Muscle of back (tissue), 11 donors: ENCODE measurements around the gene CNOT6L. TPM values are rescaled to one million over a fixed set of nuclear protein-coding genes. Genes with fewer than 3 reads are reported as not detected.

Experiments used
- DNase-seq, 3 donors: peaks; one replicate each; pipeline versions ENCODE4 v3.0.0 to v3.0.0-alpha.2; 2013
- polyA plus RNA-seq, 10 donors: library from polyadenylated mRNA; unstranded; fragments of 120-200 nt; gene quantifications; one replicate each; pipeline ENCODE4 v1.2.1, GENCODE V29; 2013; ENCODE audit not compliant: insufficient read length in 10 of 10

The CNOT6L gene
- polyA plus RNA-seq, 10 donors = 23.9 to 43.6 (median 31.9) TPM

GRCh38 chr4:77821775-77822174 lies 2.6 kb upstream of the CNOT6L start:
- DNase-seq = peak in 2 of 3 donors; percentile 2 to 5

GRCh38 chr4:77820649-77821561 lies 1.7 kb upstream of the CNOT6L start:
- peak in 2 of 3 donors; percentile 4 to 17 for DNase-seq

DNA sequence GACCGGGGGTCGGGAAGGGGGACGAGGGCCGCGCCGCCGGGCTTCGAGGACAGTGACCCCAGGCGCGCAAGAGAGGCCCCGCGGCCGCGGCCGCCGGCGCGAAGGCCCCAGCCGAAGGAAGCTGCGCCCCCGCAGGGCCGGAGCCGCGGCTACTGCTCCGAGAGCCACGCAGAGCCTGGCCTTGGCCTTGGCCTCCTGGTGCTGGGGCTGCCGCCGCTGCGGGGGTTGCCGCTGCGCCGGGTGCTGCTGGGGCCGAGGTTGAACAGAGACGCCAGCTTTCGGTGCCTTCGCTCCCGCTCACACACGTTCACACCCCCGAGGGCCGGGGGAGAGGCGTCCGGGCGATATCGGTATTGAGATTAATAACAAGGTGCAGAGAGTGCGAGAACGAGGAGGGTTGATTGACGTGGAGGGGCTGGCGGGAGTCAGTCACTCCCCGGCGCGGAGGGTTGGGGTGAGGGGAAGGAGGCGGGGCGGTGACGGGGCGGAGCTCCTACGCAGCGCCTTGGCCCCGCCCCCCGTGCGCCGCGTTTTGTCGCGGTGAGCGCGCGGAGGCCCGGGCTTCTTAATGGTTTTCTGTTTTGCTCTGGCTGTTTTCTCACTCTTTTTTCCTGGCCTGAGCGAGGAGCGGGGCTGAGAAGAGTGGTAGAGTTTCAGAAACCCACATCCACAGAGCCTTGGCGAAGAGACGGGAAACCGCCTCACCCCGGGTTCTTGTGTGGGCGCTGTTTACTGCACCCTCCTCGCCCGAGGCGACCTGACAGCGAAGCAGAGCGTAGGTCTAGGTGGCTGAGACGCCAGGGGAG lies 878 bp upstream of the CNOT6L start:
- peak; percentile 87 to 97 (median 95) for DNase-seq

DNA sequence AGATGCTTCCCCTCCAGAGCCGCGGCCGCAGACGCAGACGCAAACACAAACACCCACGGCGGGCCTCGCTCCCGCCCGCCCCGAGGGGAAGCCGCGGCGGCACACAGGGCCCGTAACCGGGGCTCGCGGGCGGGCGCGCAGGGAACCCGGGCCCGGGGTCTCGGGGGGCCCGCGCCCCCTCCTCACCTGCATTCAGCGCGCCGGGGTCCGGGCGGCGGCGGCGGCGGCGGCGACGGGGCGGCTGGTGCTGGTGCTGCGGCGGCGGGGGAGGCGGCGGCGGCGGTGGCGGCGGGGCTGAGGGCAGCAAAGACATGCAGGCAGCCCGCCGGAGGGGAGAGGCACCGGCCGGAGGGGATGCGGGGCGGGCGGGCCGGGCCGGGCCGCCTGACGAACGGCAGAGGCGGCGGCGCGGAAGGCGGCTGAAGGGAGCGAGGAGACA lies 255 bp upstream of the CNOT6L start:
- DNase-seq = no peak

DNA sequence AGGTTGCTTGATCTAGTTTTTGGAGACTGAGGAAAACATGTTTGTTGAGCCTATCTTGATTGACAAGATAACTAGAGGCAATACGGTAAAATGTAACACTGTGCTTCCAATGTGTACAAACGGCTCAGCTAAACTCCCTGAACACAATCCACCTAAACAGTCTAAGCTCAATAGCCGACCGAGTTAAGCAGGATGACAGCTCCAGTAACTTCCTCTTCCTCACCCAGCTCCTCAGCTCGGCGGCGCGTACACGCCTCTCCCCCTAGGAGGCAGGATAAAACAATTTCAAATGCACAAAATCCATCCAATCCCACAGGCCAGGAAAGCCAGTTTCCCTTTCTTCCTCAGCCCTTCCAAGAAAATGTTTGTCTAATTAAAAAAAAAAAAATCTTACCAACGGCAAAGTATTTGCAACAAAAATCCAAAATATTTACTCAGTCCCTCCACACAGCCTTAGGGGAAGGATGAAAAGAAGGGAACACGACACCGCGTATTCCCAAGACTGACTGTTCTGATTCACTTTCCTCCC lies 1.0 kb downstream of the CNOT6L start:
- peak; percentile 75 to 93 (median 78) for DNase-seq

- DNase-seq = peak in 2 of 3 donors; percentile 9 to 18
Observed at GRCh38 chr4:77817304-77818072, 1.7 kb downstream of the CNOT6L start.

DNA sequence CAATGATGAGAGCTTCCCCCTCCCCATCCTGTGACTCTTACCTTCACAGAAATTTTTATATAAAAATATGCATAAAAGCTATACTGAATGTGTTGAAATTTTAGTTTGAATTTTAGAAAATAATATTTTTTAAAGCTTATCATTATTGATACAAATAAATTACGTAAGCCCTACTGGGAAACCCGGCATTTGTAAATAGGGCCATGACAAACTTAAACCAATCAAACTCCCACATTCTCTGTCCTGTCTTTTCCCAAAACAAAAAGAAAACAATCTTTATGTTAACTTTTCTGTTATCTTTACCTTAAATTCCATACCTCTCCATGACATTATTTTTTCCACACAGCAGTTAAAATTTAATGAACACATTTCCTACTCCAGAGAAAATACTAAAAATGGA lies 2.6 kb downstream of the CNOT6L start:
- no peak for DNase-seq

GRCh38 chr4:77815636-77816035 lies 3.5 kb downstream of the CNOT6L start:
- DNase-seq = no peak

GRCh38 chr4:77805840-77806239 lies 13.3 kb downstream of the CNOT6L start:
- DNase-seq = no peak

- no peak for DNase-seq
Observed at GRCh38 chr4:77804471-77804870, 14.7 kb downstream of the CNOT6L start.

DNA sequence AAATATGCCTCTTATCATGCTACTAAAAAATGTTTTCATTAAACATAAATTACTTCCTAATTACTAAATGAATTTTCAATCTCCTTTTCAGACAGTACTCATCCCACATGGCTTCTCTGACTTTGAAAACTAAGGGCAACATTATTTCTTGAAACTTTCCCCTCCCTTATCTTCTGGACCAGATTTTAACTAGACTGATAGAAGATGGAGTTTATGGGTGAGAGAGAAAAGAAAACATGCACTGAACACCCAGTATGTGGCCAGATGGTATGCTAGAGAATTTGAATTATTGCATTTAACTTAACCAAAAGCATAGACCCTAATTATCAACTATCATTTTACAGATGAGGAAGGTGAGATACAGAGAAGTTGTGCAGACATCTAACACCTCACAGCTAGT lies 16.8 kb downstream of the CNOT6L start:
- DNase-seq = no peak

DNA sequence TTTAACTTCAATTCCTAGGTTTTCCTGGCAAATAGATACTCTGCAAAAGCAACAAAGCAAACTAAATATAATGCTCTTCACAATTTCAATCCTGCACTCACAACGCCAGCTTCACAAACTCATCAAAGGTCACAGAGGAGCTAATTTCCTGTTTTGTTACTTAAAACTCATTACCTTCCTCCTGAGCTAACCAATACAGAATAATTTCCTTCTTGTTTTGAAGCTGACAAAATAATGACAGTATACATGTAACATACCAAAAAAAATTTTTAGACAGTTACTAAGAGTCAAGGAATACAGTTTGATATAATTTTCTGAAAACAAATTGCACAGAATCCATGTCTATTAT lies 17.9 kb downstream of the CNOT6L start:
- no peak for DNase-seq

DNA sequence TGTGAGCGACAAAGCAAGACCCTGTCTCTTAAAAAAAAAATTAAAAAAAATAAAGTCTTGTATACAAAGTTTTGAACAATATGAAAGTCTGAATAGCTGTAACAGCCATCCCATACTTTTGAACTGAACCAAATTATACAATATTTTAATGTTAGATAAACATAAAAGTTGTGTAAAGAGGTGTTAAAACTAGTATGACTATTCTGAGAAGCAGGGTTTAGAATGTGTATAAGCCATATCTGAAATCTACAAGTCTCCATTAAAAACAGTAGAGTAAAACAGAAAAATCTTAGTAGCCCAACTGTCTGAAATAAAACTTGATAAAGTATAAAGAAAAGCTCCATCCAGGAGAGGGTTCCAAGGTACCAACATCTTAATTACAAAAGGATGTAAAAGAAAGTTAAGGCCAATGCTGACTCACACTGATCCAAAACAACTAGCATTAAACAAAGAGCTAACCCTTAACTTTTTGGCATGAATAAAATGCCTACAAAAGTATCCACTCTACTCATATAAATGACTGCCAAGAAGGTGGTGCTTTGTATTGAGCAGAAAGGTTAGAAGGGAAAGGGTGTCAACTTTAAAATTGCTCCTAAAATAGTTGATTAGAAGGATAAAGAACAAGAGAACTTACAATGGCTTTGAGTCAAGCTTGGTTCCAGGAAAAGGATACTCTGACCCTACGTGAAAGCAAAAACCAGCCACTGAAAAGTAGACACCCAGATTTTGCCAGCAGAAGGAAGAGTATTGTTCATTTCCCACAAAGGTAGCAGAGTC lies 18.5 kb downstream of the CNOT6L start:
- no peak for DNase-seq

DNA sequence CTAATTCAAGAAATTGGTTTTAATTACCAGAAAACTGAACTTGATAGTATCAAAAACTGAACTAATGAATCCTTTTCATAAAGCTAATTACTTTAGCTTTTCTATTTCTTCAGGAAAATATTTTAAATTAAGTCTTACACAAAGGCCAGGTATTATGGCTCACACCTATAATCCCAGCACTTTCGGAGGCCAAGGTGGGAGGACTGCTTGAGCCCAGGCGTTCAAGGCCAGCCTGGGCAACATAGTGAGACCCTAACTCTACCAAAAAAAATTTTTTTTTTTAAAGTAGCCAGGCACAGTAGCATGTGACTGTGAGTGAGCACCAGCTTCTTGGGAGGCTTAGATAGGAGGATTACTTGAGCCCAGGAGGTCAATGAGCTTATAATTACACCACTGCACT lies 19.1 kb downstream of the CNOT6L start:
- DNase-seq = no peak

DNA sequence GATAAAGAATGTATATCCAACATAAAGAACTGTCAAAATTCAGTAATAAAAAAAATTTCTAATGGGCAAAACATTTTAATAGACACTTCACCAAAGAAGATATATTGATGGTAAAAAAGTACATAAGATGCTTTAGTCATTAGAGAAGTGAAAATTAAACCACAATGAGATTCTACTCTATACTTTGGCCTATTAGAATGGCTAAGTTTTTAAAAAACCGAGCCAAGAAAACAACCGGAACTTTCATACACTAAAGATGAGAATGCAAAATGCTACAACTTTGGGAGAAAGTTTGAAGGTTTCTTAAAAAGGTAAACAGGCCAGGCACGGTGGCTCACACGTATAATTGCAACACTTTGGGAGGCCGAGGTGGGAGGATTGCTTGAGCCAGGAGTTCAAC lies 20.8 kb downstream of the CNOT6L start:
- no peak for DNase-seq

DNA sequence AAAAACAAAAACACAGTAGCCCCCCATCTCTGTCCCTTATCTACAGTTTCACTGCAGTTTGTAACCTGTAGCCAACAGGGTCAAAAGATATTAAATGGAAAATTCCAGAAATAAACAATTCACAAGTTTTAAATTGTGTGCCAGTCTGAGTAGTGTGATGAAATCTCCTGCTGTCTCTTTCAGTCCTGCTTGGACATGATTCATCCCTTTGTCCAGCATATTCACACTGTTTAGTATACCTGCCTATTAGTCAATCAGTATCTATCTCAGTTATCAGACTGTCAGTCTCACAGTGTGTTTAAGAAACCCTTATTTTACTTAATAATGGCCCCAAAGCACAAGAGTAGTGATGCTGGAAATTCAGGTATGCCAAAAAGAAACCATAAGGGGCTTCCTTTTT lies 21.9 kb downstream of the CNOT6L start:
- DNase-seq = no peak

DNA sequence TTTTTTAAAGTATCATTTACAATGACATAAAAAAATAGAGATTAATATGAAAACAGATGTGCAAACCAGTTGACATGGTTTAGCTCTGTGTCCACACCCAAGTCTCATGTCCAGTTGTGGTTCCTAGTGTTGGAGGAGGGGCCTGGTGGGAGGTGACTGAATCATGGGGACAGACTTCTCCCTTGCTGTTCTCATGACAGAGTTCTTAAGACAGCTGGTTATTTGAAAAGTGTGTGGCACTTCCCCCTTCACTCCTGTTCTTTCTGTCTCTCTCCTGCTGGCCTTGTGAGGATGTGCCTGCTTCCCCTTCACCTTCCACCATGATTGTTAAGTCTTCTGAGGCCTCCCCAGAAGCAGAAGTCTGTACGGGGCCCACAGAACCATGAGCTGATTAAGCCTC lies 23.8 kb downstream of the CNOT6L start:
- DNase-seq = no peak

DNA sequence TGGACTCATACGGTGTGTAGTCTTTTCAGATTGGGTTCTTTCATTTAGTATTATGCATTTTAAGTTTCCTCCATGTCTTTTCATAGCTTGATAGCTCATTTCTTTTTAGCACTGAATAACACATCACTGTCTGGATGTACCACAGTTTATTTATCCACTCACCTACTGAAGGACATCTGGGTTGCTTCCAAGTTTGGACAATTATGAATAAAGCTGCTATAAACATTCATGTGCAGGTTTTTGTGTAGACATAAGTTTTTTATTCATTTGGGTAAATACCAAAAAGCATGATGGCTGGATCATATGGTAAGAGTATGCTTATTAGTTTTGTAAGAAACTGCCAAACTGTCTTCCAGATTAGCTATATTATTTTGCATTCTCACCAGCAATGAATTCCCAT lies 29.0 kb downstream of the CNOT6L start:
- no peak for DNase-seq

DNA sequence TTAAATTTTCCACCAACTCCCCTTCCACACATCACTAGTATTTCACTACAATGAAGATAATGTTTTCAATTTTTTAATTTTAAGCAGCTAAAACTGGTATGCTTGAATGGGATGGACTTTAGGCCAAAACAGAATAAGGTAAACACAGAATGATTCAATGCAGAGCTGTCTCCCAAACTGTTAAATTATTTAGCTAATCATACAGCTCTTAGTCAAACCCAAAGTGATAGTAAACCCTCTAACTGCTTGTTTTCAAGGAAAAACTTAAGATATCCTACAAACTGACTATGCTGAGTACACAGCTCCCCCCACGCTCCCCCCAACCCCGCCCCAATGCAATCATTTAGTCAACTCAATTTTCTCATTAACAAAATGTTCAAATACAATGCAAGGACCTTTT lies 30.2 kb downstream of the CNOT6L start:
- DNase-seq = no peak

DNA sequence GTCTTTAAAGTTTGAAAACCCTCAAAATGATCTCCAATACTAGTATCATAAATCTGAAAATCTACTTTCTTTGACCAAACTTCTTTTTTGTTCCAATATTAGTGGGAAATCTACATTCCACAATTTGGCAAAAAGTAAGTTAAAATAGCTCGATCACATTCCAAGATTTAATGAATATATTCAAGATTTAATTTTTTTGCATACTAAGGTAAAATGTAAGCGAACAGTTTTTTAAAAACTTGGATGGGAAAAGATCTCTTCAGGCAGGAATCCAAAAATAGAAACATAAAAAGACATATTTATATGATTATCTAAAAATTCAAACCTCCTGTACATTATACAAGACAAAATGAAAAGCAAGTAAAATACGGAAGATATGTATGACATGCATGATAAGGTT lies 31.2 kb downstream of the CNOT6L start:
- DNase-seq = no peak

DNA sequence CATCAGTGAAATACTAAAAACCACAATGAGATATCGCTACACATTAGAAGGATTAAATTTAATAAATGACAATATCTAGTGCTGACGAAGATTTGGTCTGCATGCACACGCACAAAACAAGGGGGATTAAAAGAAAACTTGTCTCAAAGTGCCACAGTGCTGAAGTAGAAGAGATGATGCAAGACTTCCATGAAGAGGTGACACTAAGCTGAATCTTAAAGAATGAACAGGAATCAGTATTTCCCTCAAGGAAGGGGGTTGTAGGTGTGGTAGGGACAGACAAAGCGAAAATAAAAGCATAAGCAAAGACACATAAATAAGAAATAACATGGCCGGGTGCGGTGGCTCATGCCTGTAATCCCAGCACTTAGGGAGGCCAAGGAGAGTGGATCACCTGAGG lies 33.5 kb downstream of the CNOT6L start:
- no peak for DNase-seq
